ENCODE results near the gene C18orf32.

GRCh38 chr18:49527631-49528327 is 40.7 kb upstream of the C18orf32 start:
- TF ChIP-seq, protein P1, sequence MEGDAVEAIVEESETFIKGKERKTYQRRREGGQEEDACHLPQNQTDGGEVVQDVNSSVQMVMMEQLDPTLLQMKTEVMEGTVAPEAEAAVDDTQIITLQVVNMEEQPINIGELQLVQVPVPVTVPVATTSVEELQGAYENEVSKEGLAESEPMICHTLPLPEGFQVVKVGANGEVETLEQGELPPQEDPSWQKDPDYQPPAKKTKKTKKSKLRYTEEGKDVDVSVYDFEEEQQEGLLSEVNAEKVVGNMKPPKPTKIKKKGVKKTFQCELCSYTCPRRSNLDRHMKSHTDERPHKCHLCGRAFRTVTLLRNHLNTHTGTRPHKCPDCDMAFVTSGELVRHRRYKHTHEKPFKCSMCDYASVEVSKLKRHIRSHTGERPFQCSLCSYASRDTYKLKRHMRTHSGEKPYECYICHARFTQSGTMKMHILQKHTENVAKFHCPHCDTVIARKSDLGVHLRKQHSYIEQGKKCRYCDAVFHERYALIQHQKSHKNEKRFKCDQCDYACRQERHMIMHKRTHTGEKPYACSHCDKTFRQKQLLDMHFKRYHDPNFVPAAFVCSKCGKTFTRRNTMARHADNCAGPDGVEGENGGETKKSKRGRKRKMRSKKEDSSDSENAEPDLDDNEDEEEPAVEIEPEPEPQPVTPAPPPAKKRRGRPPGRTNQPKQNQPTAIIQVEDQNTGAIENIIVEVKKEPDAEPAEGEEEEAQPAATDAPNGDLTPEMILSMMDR (IDR thresholded peaks at IDR 0.05; ENCODE audit: extremely low read depth in 1 of 2, insufficient read depth in 1 of 2, low read depth in 1 of 2, low read length in 2 of 2) = no peak
- no peak for TF ChIP-seq POLR2A (IDR thresholded peaks at IDR 0.05; ENCODE audit: low read depth, low read length)
- no peak for TF ChIP-seq MAX (IDR thresholded peaks at IDR 0.05; ENCODE audit: insufficient read depth, insufficient read length)
- no peak for TF ChIP-seq JUN (IDR thresholded peaks at IDR 0.05; ENCODE audit: borderline replicate concordance, insufficient read depth, insufficient read length, low read depth)
- TF ChIP-seq EZH2 (IDR thresholded peaks at IDR 0.05; ENCODE audit: borderline replicate concordance, low read depth, low read length, severe bottlenecking) = no peak
- TF ChIP-seq FOS (IDR thresholded peaks at IDR 0.05; ENCODE audit: borderline replicate concordance, insufficient read depth, low read length) = no peak

Data from endothelial cell of umbilical vein (primary cell).